ENCODE results near the gene CCDC186.
"Not testable (repeated sequence)": the region's sequence is repeated elsewhere in the genome, so short reads cannot be mapped to it uniquely, and the experiment has no call there.

CCDC186 gene

DNA sequence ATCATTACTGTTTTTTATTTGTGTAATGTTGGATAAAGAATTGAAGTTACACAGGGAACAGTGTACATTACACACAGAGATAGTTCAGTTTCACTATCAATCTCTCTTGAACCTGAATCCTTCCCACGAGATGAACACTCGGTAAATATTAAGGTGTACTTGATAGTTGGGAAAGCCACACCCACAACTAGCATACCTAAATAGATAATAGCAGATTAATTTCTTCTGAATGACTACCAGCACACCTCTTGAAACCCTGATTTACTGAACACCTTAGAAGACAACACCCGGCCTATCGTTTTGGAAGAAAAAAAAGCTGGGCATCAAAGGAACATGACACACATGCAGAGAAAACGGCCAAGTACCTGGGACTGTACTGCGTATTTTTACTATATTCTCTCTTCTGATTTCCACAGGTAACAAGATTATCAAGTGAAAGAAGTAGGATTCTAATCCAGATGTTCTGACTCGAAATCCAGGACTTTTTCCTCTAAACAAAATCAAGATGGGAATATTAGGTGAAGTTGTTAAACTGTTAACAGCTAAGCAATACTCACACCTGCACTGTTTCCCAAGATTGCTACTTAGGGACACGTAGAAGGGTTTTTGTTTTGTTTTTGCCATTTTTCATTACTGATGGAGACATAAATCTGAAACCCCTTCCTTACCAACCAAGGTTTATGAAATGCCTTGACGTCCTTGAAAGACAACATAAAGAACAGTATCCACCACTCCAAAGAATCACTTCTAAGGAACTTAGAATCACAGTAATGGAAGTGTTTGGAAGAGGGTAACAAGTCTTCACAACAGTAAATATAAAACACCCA, 1.0 kb downstream of the CCDC186 start:
- DNase-seq, result no peak

DNA sequence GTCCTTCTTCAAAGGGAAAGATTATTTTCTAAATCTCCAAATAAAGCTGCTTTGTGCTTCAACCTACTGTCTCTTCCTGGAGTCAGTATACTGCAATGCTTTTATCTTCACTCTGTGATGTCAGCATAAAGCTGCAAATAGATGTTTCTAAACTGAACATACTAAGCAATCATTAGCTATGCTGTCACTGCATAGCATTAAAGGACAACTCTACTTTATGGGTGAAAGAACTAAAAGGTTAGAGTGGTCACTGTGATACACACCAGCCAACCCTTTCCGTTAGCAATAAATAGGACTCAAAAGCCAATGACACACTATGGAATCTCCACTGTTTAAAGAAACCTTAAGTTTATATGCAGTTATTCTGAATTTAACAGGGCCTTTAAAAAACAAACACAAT, 1.8 kb downstream of the CCDC186 start:
- no peak for DNase-seq

DNA sequence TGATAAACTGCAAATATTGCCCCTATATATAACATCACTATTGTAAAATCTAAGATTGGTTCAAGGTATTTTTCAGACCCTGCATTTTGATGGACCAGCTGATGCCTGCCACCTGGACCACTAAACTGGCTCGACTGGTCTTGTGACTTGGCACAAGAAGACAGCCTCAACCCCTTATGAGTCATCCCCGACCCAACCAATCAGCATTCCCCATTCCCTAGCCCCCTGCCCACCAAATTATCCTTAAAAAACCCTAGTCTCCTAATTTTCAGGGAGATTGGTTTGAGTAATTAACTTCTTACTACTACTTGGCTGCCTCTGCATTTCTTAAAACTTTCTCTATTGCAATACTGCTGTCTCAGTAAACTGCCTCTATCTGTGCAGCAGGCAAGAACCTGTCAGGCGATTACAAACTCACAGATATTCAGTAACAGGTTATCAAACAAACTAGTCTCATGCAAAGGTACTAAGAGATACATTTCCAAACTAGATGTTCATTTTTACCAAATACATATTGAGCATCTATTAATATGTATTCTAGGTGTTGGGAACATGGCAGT, 5.5 kb downstream of the CCDC186 start:
- DNase-seq, result no peak

DNA sequence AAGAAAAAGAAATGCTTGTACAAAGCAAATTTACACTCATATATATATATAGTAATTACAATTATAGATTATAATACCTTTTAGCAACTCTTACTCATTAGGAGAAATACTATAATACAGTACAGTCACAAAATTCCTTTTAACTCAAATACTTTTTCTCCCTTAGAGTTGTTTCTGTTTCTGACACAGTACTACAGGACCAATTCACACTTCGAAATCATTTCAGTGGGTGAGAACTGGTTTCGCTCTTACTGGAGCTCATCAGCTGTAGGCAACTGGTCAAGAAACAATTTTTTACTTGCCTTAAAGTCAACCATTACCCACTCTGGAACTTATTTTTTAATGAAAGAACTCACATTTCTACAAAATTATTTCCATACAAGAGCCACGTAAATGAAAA, 6.0 kb downstream of the CCDC186 start:
- no peak for DNase-seq

DNA sequence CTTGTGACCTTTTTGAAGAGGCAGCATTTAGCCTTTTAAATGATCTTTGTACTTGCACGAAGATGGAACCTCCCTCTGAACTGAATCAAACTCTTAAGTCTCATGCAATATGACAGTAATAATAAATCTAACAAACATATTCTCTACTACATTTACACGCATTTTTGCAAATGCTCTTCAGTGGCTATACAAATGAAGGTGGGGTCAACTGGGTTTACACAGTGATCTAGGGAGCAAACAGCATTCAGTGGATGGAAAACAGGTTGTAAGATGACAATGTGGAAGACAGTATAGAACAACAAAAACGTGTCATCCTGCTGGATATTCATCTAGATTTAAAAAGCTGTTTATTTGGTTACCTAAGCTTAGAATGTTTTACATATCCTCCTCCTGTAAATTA, 7.5 kb downstream of the CCDC186 start:
- no peak for DNase-seq

DNA sequence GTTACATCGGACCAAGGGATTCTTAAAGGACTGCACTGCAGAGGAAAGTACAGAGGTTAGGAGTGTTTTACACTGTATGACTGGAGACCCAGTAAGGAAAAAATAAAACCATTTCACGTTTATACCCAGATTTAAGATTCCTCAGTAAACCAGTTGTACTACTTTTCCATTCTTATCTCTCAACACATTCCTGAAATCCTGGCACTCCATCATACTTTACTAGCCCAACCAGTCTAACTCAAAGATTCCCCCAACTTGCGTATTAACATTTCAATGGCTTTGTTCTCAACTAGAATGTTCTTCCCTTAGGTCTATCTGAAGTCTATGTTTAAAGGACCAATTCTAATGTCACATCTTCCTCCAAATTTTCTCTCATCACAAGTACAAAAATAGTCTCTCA, 8.0 kb downstream of the CCDC186 start:
- no peak for DNase-seq

DNA sequence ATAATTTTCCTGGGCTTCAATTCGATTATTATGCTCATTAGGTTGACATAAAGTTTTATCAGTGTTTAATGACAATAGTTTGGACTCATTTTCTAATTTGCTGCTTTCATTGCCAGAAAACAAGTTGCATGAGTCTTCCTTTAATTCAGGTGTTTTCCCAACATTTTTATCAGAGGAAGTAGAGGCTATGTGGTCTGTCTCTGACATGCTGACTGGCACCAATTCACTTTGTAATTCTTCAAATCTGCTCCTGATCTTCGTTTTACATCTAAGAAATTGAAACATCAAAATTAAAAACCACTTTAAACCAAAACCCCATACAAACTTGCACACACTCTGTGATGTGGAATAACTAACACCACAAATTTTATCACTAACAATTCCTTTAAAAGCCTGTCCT, 10.9 kb downstream of the CCDC186 start:
- DNase-seq, result no peak

DNA sequence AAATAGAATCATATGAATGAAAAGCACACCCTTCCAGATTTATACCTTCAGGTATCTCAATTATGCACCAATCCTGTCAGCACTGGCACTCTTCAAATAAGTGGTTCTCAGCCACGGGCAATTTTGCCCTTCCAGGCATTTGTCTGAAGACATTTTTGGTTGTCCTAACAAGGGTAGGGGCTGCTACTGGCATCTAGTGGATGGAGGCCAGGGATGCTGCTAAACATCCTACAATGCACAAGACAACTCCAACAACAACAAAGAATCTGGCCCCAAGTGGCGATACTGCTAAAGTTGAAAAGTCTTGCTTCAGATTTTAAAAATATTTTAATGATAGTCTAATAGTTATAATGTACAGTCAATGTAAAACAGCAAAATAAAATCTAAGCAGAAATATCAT, 16.1 kb downstream of the CCDC186 start:
- no peak for DNase-seq

DNA sequence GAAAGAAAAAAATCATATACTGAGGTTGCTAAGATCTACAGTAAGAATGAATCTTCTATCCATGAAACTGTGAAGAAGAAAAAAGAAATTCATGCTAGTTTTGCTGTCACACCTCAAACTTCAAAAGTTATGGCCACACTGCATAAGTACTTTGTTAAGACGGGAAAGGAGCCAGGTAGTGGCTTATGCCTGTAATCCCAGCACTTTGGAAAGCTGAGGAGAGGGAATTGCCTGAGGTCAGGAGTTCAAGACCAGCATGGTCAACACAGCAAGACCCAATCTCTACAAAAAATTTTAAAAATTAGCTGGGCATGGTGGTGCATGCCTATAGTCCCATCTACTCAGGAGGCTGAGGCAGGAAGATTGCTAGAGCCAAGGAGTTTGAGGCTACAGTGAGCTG, 22.1 kb downstream of the CCDC186 start:
- no peak for DNase-seq

DNA sequence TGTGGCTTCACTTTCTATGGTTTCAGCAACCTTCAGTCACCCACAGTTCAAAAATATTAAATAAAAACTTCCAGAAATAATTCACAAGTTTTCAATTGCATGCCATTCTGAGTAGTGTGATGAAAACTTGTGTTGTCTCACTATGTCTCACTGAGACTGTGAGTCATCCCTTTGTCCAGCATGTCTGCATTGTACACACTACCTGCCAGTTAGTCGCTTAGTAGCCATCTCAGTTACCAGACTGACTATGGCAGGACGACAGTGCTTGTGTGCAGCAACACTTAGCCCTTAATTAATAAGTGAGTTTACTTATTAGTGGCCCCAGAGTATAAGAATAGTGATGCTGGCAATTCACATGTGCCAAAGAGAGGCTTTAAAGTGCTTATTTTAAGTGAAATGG, 22.5 kb downstream of the CCDC186 start:
- no peak for DNase-seq

DNA sequence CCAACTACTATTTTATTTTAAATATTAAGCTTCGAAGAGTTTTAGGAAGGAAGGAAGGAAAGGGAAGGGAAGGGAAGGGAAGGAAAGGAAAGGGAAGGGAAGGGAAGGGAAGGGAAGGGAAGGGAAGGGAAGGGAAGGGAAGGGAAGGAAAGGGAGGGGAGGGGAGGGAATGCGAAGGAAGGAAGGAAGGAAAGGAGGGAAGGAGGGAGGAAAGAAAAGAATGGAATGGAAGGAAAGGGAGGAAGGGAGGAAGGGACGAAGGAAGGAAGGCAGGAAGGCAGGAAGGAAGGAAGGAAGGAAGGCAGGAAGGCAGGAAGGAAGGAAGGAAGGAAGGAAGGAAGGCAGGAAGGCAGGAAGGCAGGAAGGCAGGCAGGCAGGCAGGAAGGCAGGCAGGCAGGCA, 24.5 kb downstream of the CCDC186 start:
- not testable (repeated sequence) for DNase-seq

DNA sequence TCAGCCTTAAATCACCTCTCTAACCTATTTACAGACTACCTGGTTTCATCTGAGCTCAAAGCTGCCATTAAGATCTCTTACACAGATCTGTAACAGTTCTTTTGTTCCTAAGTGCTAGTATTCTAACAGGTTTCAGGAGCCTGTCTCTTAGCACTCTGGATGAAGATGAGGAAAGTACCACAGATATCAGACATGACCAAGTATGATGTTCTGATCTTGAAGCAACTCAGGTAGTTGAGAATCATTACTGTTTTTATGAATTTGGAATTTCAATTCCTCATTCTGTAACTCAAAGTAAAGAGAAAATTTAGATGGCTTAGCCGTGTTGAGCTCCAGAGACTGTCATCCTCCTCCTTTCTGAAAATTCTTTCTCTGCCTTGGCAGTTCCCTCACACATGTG, 30.8 kb downstream of the CCDC186 start:
- DNase-seq, result no peak

DNA sequence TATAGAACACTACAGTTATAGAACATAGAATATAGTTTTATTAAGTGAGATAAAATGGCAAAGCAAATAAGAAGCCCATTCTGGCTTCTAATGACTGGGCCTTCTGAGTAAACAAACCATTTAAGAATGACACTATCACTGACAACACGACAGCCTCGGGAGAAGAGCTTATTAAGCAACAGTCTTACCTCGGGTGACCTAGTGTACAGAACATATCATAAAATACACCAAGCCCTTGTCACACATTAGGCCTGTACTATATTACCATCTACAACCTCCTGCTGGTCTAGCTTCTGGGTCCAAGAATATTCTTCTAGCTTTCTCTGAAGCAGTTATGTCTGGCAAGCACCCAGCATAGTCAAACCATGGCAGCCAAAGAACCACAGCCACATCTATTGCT, 32.0 kb downstream of the CCDC186 start:
- no peak for DNase-seq

DNA sequence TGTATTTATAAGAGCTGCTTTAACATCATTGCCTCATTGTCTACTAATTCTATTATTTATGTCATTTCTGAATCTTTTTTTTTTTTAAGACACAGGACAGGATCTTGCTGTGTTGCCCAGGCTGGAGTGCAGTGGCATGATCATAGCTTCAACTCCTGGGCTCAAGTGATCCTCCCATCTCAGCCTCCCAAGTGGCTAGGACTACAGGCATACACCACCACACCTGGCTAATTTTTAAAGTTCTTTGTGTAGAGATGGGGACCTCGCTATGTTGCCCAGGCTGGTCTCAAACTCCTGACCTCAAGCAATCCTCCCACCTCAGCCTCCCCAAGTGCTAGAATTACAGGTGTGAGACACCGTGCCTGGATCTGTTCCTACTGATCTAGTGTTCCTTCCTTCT, 33.2 kb downstream of the CCDC186 start:
- not testable (repeated sequence) for DNase-seq

DNA sequence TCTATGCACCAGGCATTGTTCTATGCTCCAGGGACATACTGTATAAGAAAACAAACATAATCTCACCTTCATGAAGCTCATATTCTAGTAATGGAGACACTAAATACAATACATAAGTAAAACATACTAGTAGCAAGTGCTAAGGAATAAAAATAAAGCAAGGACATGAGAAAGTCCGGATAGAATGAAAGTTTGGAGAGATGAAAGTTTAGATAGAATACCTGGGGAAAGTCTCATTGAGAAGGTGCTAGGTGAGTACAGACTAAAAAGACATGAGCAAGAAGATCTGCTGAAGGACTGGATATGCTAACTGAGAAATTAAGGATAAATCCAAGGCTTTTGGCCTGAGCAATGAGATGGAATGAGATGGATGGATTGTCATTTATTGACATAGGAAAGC, 34.0 kb downstream of the CCDC186 start:
- DNase-seq, result no peak

DNA sequence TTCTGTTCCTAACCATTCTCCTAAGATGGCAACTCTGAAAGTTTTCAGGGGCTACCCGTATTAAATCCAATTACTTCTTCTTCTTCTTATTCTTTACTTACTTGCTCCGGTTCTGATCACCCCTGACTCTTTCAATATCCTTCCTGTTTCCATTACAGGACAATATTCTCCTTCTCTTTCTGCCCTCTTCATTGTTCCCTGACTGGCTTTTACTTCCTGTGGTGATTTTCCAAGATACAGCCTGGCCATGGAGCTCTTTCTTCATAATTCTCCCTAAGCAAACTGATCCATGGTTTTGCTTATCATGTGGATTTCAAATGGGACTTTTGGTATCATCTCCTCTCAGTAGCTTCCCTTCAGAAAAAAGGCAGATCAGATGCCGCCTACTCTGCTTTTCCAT, 35.4 kb downstream of the CCDC186 start:
- no peak for DNase-seq

DNA sequence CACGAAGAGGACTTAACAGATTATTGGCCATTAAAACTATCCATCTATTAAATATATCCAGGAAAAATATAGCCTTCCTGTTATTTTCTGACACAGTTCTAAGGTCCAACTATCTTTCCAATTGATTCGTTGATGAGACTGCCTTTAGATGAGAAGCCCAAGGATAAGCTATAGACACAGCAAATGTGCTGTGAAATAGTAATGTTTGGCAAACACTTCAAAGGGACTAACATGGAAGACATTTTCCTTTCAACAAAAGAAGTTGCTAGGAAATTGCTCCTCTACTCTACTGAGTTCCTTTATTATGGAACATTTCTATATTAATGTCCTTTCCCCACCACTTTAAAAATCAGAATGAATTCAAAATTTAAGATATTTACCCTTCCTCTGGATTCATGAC, 38.5 kb downstream of the CCDC186 start:
- no peak for DNase-seq

DNA sequence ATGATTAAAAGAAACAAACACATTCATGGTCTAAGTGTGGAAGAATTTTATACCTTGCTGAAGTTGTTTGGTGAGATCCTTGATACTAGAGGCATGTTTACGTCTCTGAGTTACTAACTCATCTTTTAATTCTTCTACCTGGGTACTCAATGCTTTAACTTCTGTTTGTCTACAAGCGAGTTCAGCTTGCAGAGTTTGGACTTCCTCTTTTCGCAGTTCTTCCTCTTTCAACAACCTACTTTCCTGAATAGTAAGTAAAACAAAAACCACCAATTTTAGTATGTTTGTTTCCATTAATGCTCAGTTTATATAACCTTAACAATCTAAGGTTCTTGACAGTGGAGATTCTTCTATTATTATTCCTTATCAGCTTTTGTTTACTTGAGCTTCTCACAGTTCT, 42.9 kb downstream of the CCDC186 start:
- DNase-seq, result no peak

DNA sequence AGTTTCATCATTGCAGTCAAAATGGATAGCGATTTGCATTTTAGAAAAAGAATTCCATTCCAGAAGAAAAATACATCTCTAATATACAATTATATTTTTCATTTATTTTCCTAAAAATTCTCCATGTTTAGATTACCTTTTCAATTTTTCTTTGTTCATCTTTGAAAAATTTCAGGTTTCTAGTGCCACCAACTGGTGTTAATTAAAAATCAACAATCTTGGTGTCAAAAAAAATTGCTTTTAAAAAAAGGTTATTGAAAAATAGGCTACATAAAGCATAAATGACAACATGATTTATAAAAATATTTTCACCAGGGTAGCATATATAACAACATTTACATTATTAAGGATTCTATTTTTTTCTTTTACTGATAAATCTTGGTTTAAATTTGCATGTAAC, 53.0 kb downstream of the CCDC186 start:
- no peak for DNase-seq

DNA sequence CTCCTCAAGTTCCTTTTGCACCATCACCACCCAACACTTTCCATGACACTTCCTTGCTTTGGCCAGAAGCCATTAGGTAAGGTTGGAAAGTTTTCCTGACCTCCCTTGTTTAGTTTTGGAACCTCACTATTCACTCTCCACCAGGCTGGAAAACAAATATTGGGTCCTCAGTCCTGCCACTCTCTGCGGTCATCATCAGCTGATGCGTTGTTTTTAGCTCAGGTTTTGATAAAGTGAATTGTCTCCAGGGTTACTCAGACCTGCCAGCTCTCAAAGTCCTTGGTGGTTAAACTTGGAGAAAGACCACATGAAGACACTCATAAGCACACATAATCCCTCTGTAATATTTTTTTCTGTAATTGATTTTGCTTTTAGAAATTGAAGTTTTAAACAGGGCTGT, 55.5 kb downstream of the CCDC186 start:
- DNase-seq, result no peak

DNA sequence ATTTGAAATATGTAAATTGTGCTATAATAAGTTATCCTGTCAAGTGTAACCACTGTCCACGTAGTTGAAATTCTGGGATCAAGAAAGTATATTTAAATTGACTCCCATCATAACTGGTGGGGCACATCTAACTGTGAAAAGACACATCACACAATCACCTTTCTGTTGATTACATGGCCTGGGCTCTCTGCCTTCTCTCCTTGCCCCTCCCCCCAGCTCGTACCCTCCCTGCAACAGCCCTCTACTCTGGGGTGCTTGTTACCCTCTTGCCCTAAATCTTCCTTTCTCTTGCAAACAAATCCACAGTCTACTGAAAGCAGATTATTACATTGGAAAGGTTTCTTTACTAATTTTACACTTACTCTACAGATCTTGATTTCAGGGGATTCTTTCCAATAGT, 56.3 kb downstream of the CCDC186 start:
- DNase-seq, result no peak

DNA sequence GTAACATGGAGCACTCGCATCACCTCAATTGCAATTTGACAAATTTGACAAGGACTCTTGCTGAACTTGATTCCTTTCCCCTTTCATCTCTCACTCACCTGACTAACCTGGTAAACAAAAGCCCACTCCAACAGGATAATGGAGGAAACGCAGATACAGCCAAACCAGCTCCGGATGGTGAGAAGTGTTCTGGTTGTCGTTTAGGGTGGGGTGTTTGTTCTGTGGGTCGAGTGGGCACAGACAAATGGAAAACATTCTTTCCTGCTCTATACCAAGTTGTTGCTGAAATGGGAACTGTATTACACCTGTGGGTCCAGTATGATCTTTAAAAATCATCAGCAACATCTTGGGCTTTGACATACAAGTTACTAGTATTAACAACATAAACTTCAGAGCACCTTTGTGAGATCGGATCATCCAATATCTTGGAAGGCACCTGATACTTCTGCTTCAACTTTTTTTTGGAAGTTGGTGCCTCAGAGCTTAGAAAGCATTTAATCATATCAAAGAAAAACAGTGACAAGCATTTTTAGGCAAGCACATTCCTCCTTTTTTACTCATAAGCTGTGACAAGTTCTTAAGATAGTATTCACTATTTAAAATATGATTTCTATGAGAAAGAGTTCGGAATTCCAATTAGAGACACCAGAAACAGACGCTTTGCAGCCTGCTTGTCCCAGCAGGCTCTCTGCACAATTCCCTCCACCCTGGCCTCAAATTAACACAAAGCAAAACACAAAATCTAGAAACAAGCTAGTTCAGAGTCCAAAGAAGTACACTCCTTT, 58.1 kb downstream of the CCDC186 start:
- no peak for DNase-seq

DNA sequence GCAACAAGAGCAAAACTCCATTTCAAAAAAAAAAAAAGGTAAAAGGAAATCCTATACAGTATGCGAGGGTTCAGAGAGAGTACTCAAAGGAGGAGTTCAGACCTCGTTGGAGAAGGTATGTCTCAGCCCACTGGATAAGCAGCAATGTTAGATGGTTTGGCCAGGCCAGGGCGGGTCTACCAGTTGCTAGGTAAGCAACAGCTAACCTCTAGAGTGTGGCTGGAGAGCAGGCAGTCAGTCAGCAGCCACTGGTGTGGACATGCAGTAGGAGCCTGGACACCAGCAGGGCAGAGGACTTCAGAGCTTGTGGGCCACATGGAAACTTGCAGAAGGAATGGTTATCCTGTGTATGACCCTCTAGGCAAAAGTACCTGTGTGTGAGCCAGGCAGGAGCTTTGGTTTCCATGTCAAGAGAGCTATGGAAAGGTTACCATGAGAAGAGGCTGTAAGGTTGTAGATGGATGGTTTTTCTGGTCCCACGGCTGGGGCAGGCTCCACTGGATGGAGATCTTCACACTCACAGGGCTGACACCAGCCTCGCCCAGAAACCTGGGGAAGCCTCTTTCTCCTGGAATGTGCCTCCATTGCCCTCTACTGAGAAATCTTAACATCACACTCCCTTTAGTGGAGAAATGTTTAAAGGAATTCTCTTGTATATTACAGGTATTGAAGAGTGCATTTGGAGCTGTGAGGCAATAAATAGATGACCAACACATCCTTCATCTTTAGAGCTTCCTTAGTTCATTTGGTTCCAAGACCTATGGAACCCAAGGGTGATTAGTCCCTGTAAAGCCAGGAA, 63.6 kb downstream of the CCDC186 start:
- DNase-seq, result no peak
